Lower lobe of right lung (tissue), 2 donors: ENCODE measurements around the gene INPP5D. TPM values are rescaled to one million over a fixed set of nuclear protein-coding genes. Genes with fewer than 3 reads are reported as not detected.
A peak's percentile ranks its signal among the peaks of the same experiment; 100 is the strongest.

ENCODE experiments used
- ATAC-seq, 2 donors: fragments of 200-7000 bp; cut with Tn5 transposase; one replicate each; pipeline ENCODE4 v1.9.1; 2020 to 2022; ENCODE audit warnings: mild to moderate bottlenecking in 2 of 2, moderate library complexity in 2 of 2
- DNase-seq: peaks from one replicate; pipeline ENCODE4 v3.0.0-alpha.2; 2020
- H3K27ac ChIP-seq: fragments of 200-600 bp; one replicate; pipeline ENCODE4 v1.8.0; 2022
- H3K27me3 ChIP-seq: fragments of 200-600 bp; one replicate; pipeline ENCODE4 v1.8.0; 2022; ENCODE audit warnings: low read depth
- H3K36me3 ChIP-seq: fragments of 200-600 bp; one replicate; pipeline ENCODE4 v1.8.0; 2022; ENCODE audit warnings: mild to moderate bottlenecking
- H3K4me1 ChIP-seq: fragments of 200-600 bp; one replicate; pipeline ENCODE4 v1.8.0; 2022
- H3K4me3 ChIP-seq: fragments of 200-600 bp; one replicate; pipeline ENCODE4 v1.8.0; 2022; ENCODE audit warnings: mild to moderate bottlenecking
- H3K9me3 ChIP-seq: fragments of 200-600 bp; one replicate; pipeline ENCODE4 v1.8.0; 2022
- intact Hi-C: fragments of 100-400 bp; cut with DNase I; formaldehyde crosslinking; loops from one replicate; pipeline ENCODE4 v1.11.0; 2022
- total RNA-seq: library from RNA; stranded (reverse); fragmentation: NEBNext Ultra II Directional; extraction: Animal tissue kit (Norgen Biotek cat#: 25700); gene quantifications from one replicate; pipeline ENCODE4 v1.2.1, GENCODE V29; 2021
- TF ChIP-seq, protein P1 (sequence below): fragments of 200-600 bp; IDR thresholded peaks from one replicate; pipeline ENCODE4 v1.8.0; 2022; ENCODE audit warnings: antibody characterized with exemption, mild to moderate bottlenecking
- donor health status: DM: no; HTN: yes; CAD: no; lungs with severe emphysema.

Gene INPP5D
- total RNA-seq, 1 donor from 2014 or later, result 32.0 TPM

- intact Hi-C loops, result no loop called here
- Histone ChIP-seq H3K36me3 (peaks cover 43% of the 10 kb centered on the region), H3K9me3 (no peaks in the 10 kb centered on the region), H3K27me3 (no peaks in the 10 kb centered on the region), H3K27ac (no peak overlapping the region), H3K4me3 (no peak overlapping the region), H3K4me1 (peaks cover 21% of the 10 kb centered on the region)
- ATAC-seq (no peak), DNase-seq (no peak)
- TF ChIP-seq, protein P1, sequence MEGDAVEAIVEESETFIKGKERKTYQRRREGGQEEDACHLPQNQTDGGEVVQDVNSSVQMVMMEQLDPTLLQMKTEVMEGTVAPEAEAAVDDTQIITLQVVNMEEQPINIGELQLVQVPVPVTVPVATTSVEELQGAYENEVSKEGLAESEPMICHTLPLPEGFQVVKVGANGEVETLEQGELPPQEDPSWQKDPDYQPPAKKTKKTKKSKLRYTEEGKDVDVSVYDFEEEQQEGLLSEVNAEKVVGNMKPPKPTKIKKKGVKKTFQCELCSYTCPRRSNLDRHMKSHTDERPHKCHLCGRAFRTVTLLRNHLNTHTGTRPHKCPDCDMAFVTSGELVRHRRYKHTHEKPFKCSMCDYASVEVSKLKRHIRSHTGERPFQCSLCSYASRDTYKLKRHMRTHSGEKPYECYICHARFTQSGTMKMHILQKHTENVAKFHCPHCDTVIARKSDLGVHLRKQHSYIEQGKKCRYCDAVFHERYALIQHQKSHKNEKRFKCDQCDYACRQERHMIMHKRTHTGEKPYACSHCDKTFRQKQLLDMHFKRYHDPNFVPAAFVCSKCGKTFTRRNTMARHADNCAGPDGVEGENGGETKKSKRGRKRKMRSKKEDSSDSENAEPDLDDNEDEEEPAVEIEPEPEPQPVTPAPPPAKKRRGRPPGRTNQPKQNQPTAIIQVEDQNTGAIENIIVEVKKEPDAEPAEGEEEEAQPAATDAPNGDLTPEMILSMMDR, result no peak
Observed at GRCh38 chr2:233162770-233163169, 102.6 kb downstream of the INPP5D start.

DNA sequence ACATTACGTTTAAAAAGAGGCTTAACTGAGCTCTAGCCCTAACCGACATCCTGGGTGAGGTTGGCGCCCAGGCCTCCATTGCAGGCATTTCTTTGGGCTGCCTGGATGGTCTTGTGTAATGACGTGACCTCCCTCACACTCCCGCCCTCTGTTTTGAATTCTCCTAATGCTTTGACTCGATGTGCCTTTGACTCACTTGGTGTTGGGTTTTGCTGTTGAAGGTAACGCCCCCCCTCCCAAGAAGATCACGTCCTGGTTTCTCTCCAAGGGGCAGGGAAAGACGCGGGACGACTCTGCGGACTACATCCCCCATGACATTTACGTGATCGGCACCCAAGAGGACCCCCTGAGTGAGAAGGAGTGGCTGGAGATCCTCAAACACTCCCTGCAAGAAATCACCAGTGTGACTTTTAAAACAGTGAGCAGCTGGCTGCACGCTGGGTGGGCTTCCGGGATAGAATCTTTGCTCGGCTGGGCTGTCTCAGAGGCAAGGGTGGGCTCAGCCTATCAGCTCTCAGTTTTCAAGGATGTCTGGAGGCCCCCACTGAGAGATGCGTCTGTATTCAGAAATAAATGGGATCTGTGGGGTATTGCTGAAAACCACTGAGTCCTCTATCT, 103.5 kb downstream of the INPP5D start:
- Histone ChIP-seq H3K4me1 (peaks cover 21% of the 10 kb centered on the region), H3K36me3 (peaks cover 41% of the 10 kb centered on the region), H3K9me3 (no peaks in the 10 kb centered on the region), H3K27ac (no peak overlapping the region), H3K4me3 (no peak overlapping the region), H3K27me3 (no peaks in the 10 kb centered on the region)
- TF ChIP-seq, protein P1, result no peak
- no peak for ATAC-seq
- intact Hi-C loops, result no loop called here
- no peak for DNase-seq

GRCh38 chr2:233164128-233164635, 104.0 kb downstream of the INPP5D start:
- no peak for ATAC-seq
- Histone ChIP-seq H3K27ac (peak overlapping the region; percentile 41), H3K36me3 (peaks cover 41% of the 10 kb centered on the region), H3K4me3 (no peak overlapping the region), H3K4me1 (peaks cover 21% of the 10 kb centered on the region), H3K27me3 (no peaks in the 10 kb centered on the region), H3K9me3 (no peaks in the 10 kb centered on the region)
- TF ChIP-seq, protein P1, result no peak
- DNase-seq, result no peak
- intact Hi-C loops, result no loop called here

DNA sequence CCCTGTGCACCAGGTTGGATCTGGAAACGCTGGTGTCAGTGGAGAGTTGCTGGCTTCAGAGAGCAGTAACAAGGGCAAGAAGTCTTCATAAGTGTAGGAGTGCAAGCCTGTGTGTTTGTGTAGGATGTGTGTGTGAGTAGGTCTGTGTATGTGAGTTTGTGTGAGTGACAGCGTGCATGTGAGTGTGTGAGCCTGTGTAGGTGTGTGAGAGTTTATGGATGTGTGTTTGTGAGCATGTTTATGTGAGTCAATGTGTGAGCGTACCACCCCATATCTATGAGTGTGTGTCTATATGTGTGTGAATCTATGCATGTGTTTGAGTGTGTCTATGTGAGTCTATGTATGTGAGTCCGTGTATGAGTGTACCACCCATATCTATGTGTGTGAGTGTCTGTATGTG, 104.8 kb downstream of the INPP5D start:
- DNase-seq (no peak), ATAC-seq (no peak)
- TF ChIP-seq, protein P1, result no peak
- H3K9me3 ChIP-seq, result no peaks in the 10 kb centered on the region
- peaks cover 21% of the 10 kb centered on the region for H3K4me1 ChIP-seq
- peaks cover 43% of the 10 kb centered on the region for H3K36me3 ChIP-seq
- H3K4me3 ChIP-seq, result no peak overlapping the region
- no peaks in the 10 kb centered on the region for H3K27me3 ChIP-seq
- intact Hi-C loops, result no loop called here
- H3K27ac ChIP-seq, result peak overlapping the region; percentile 41

DNA sequence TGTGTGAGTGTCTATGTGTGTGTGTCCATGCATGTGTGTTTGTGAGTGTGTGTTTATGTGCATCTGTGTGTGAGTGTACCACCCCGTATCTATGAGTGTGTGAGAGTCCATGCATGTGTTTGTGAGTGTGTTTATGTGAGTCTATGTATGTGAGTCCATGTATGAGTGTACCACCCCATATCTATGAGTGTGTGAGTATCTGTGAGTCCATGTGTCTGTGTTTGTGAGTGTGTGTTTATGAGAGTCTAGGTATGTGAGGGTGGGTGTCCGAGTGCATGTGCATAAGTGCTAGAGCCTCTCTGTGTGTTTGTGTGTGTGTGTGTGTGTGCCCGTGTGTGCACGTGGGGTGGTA, 105.4 kb downstream of the INPP5D start:
- Histone ChIP-seq H3K4me3 (no peak overlapping the region), H3K27me3 (no peaks in the 10 kb centered on the region), H3K27ac (peak overlapping the region; percentile 62), H3K9me3 (no peaks in the 10 kb centered on the region), H3K36me3 (peaks cover 43% of the 10 kb centered on the region), H3K4me1 (peaks cover 21% of the 10 kb centered on the region)
- TF ChIP-seq, protein P1, result no peak
- DNase-seq (no peak), ATAC-seq (no peak)
- intact Hi-C loops, result no loop called here
